Central memory CD4-positive, alpha-beta T cell (primary cell): ENCODE results near the gene RIPK1.
A peak's percentile ranks its signal among the peaks of the same experiment; 100 is the strongest.
"Not testable (repeated sequence)": the region's sequence is repeated elsewhere in the genome, so short reads cannot be mapped to it uniquely, and the experiment has no call there.

Source experiments
- DNase-seq: peaks from one replicate; pipeline ENCODE4 v3.0.0; 2022
- total RNA-seq, 3 experiments: gene quantifications; one replicate each; lab custom pipeline; 2026; lab: John Stamatoyannopoulos, UW

The RIPK1 gene
- 57.0 to 109 (median 97.2) reads per million in 3 experiments for total RNA-seq

DNA sequence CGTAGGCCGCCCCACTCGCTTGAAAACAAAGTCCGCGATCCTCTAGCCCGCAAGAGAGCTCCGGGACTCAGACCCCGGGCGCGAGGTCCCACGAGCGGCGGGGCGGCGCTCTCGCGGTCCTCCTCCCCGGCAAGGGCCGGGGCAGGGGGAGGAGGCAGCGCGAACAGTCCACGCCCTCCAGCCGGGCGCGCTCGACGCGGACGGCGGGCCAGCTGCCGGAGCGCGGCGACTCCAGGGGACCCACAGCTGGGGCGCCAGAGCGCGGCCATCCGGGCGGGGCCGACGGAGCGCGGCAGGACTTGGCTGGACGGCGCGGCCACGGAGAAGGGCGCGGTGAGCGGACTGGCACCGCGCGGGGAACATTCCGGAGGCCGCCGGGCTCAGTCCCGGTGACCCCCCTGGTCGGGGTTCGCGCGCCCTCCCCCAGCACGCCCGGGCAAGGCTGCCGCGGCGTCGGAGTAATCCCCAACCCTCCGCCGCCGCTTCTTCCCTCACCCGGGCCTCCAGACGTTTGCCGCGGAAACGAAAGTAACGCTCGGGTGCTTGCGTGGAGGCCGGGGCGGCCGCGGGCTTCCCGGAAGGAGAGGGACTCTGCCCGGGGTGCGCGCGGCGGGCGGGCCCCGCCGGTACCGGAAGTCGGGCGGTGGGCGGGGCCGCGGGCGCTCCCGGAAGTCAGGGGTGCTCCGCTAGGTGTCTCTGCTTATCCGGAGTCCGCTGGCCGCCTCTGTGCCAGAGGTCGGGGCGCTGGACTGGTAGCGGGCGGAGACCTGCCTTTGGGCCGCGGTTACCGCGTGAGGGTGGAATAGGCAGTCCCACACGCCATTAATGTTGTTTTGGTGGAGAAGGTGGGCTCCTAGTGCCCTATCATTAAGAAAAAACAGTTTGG, at the start of gene RIPK1:
TSS of gene RIPK1 (plus strand) at position 166 of the 886 bp plus-strand sequence. CDS start 8,330 bp downstream, outside the sequence.
- peak; percentile 94 for DNase-seq

DNA sequence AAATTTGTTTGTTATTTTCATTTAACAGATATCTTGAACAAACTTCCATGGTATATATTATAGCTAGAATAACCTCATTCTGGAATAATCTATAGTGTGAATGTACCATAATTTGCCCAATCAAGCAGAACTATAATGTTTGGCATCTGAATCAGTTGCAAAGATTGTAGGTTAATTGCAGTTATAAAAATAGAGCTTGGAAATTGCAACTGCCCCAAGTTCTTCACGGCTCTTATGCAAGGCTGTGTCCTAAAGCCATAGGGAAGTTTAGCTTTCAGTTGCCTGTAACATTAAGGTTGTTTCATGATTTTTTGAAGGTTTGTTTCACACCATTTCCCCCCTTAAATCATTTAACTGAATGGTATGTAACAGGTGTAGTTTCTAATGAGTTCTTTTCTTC, 49.2 kb upstream of the RIPK1 start:
- no peak for DNase-seq

DNA sequence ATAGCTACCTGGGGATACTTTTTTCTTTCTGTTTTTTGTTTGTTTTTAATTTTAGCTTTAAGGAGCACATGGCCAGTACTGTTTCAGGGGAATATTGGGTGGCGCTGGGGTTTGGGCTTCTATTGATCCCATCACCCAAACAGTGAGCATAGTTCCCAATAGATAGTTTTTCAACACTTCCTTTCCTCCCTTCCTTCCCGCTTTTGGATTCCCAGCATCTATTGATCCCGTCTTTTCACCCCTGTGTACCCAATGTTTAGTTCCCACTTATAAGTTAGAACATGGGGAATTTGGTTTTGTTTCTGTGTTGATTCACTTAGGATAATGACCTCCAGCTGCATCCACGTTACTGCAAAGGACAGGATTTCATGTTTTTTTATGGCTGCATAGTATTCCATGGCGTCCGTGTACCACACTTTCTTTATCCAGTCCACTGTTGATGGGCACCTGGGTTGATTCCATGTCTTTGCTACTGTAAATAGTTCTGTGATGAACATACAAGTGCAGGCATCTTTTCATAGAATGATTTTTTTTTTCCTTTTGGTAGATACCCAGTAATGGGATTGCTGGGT, 48.5 kb upstream of the RIPK1 start:
- no peak for DNase-seq

DNA sequence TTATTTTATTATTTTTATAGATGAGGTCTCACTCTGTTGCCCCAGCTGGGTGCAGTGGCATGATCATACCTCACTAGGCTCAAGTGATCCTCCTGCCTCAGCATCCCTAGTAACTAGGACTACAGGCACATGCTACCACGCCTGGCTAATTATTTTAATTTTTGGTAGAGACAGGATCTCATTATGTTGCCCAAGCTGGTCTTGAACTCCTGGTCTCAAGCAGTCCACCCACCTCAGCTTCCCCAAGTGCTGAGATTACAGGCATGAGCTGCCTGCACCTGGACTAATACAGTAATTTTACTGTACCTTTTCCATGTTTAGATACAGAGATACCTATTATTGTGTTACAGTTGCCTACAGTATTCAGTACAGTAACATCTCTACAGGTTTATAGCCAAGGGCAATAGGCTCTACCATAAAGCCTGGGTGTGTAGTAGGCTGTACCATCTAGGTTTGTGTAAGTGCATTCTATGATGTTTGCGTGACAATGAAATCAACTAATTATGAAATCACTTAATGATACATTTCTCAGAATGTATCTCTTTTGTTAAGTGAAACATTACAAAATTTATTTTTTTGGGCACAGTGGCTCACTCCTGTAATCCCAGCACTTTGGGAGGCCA, 47.2 kb upstream of the RIPK1 start:
- not testable (repeated sequence) for DNase-seq

DNA sequence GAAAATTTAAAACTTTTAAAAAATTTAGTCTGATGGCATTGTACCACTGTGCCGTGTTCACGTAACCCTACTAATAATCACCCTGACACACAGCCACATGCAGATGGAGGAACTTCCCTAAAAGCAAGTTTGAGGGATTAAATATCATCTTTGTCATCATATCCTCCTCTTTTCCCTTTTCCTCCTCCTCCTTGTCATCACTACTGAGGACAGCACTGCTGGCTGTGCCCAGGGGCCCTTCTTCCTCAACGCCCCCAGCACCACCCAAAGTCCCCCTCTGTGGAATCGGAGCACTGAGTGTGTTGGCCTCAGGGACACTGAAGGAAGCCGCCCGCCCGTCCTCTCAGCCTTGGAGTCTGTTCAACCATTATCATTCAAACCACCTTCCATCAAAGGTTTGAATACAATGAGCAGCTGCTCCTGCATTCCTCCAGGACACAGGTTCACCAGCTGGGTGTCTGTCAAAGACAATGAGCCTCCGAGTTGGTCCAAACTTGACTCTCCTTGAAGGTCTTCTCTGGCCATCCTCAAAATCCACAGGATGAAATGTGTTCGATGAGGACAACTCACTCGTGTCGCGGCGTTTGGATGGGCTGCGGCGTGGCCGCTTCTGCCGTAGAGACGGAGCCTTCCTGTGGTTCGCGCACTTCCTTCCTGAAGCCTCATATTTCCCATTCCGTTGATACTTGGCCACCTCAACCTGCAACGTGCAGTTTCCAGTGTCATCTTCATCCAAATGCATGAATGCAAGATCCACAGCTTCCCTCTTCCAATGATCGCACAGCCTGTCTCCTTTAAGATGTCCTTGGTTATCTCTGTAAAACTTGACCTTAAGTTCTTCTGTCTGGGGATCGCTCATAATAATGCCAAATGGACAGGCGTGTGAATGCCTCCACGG, 45.3 kb upstream of the RIPK1 start:
- DNase-seq: peak; percentile 23

DNA sequence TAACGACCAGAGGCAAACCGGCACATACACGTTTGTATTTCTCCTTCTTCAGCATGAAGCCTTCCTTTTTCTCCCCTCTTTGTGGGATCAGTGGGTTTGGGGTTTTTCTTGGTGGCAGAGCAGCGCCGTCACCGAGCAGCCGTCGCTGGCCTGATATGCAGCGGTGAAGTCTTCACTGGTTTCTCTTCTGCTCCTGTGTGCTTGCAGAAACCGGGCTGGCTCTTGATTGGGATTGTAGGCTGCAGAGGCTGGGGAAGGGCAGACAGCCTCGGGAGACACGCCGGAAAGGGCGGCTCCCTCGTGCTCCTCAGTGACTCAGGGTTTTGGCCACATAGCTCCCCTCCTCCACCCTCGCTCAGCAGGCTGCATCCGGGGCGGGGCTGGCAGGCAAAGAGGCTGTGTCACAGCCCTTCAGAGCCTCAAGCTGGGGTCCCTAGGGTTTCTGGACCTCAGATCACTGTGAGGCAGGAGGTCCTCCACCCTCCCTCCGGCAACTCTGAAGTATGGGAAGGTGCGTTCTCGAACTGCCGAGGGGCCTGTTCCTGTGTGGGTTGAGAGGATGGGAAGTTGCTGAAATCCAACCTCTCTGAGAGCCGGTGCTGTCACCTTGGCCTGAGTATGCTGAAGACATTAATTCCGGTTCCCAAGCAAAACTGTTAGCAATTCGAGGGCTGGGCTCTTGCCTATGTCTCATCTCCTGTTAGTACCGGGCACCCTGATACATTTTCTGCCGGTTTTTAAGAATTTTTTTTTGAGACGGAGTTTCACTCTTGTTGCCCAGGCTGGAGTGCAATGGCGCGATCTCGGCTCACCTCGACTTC, 44.4 kb upstream of the RIPK1 start:
- peak; percentile 76 for DNase-seq

DNA sequence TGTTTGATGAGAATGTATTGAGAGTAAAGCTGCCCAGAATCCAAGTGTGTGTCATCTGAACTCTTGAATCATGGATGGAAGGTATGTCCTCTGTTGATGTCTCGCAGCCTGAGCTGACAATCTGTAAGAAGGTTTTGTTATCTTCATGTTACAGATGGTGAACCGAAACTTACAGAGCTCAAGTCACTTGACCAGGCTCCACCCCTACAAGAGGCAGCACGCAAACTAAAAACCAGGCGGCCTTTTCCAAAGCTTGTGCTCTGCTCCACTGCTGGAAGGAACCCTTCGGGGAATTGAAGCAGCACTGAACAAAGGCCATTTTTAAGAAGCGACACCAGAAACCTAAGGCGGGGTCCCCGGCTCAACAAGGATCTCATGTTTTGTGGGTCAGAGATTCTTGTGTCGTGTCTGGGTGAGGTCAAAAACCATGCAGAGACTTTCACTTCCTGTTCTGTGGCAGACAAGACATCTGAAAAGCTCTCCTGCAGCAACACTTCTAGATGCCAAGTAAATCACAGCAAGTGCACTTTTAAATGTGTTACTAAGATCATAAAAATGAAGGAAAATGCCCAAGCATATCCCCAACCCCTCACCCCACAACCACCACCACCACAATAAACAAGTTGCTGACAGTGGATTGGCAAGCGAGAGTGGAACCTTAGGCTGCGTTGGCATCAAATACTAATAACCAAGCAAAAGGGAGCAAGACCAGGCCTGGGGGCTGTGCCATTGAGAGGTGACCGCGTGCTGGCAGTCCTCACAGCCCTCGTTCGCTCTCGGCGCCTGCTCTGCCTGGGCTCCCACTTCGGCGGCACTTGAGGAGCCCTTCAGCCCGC, 41.3 kb upstream of the RIPK1 start:
- peak; percentile 35 for DNase-seq

DNA sequence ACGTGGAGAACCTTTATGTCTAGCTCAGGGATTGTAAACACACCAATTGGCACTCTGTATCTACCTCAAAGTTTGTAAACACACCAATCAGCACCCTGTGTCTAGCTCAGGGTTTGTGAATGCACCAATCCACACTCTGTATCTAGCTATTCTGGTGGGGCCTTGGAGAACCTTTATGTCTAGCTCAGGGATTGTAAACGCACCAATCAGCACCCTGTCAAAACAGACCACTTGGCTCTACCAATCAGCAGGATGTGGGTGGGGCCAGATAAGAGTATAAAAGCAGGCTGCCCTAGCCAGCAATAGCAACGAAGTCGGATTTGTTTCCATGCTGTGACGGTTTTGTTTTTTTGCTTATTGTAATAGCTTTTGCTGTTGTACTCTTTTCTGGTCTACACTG, 40.1 kb upstream of the RIPK1 start:
- DNase-seq: not testable (repeated sequence)

DNA sequence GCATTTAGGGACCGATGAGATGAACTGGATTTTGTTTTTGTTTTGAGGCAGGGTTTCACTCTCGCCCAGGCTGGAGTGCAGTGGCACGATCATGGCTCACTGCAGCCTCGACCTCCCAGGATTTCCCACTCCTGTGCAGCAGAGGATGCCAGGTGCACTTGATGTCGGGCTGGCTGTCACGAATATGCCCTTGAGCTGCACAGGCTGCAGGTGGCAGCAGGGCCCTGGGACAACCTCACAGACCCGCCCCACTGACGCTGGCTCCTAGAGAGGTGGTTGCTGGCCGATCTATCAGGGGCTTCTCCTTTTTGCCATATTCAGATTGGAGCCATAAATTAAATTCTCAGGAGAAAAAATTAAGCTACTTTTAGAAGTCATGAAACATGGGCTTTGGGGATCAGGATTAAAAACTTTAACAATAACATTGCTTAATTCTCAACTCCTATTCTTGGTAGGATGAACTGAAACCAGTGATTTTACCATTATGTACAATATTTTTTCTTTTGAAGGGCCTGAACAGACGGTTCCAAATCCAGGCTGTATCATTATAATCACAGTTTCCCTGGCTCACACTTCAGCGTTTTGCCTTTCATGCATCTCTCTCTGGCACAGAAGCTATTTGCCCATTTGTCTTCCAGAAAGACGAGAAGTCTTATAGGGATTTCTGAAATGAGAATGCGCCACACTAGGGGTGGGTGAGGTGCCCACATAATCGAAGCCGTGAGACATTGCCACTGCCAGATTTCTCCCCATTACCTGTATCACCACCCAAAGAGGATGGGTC, 36.2 kb upstream of the RIPK1 start:
- no peak for DNase-seq

DNA sequence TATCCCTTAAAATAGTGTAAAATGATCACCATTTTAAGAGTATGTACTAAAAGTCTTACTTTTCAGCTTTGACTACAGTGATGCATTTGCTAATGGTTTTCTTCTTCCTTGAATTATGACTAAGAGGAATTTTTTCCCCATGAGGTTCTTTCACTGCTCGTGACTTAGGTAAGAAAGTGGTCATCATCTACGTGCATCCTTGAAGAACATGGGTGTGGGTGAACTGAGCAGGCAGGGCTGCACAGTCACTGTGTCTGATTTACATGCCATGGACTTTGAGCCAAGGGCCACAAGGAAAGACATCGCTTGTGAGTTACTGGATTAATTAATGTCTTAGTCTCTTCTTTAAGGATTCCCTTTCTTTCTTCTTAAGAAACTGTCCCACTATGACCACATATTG, 35.3 kb upstream of the RIPK1 start:
- no peak for DNase-seq

DNA sequence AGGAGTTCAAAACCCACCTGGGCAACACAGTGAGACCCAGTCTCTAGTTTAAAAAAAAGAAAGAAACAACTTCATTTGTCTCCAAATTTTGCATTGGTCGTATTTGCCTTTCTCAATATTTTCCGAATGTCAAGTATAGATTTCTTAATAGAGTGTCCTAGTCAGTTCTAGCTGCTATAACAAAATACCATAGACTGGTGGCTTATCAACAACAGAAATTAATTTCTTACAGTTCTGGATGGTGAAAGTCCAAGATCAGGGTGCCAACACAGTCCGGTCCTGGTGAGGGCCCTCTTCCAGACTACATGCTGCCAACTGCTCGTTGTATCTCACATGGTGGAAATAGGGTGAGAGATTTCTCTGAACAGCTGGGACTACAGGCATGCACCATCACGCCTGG, 34.6 kb upstream of the RIPK1 start:
- no peak for DNase-seq

DNA sequence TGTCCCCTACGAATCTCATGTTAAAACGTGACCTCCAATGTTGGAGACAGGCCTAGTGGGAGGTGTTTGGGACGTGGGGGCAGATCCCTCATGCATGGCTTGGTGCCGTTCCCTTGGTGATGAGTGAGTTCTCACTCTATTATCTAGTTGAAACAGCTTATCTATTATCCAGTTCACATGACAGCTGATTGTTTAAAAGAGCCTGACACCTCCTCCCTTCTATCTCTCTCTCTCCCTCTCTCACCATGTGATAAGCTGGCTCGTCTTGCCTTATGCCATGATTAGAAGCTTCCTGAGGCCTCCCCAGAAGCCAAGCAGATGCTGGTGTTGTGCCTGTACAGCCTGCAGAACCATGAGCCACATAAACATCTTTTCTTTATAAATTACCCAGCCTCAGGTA, 32.9 kb upstream of the RIPK1 start:
- DNase-seq: no peak

DNA sequence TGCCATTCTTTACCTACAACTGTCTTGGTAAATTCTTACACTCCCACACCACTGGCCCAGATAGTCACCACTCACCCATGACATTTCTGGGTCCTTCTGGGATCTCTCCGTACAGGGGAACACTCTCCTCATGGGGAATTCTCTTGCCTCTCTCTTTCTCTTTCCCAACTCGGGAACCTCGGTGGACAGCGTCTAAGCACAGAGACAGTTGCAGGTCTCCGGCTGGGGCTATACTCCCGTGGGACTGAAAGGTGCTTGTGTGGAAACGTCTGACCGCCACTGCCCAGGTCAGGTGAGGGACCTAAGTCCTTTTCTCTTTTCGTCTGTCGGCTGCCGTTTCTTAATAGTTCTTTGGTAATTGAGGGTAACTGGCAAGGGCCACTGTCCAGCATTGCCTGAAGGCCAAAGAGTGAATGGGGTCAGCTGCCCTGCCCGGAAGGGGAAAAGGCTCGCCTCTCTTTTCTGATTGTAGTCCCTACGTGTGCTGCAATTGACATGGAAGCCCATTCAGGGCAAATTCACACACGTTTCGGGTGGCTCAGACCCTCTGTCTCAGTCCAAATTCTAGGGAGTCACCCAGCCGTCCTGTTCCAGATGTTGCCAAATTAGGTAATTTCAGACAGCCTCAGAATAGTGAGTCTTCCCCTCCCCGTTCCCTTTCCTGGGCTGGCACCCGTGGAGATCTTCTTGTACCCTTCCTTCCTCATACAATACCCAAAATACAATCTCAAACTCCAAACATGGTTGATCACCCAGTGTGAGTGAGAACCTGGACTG, 31.2 kb upstream of the RIPK1 start:
- no peak for DNase-seq

DNA sequence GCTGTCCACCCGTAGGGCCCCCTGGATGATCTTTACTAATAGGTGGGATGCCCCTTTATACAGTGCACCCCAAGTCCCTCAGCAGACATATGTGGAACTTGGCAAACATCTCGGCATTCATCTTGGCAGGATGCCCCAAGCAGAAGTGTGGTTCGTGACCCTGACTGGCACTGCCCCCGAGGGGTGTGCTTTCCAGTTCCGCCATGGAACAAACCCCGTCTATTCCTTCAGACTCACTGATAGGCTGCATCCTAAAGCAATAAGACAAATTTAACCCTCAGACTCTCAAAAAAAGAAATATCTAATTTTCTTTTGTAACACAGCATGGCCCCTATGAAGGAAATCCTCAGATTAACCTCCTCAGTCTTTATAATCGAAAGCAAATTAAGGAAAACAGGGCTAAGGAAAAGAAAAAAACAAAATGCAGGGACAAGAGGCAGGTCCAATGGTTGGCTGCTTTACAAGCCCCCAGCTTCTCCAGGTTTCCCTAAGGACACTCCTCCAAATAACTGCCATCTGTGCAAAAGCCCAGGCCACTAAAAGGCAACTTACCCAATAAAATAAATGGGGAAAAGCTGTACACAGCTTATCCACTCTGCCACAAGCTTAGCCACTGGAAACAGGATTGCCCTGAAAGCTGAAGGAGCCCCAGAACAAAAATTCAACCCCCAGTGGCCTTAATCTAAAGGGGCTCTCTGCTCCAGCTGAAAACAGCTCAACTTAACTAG, 30.5 kb upstream of the RIPK1 start:
- DNase-seq: no peak

DNA sequence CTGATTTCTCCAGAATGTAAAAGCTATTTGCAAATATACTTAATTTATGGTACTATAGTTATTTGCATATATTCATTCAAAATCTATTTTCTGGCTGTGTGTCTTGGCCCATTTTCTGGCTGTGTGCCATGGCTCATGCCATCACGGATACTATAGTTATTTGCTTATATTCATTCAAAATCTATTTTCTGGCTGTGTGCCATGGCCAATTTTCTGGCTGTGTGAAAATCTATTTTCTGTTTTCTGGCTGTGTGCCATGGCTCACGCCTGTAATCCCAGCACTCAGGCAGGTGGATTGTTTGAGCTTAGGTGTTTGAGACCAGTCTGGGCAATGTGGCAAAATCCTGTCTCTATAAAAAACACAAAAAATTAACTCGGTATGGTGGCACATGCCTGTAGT, 28.9 kb upstream of the RIPK1 start:
- no peak for DNase-seq

DNA sequence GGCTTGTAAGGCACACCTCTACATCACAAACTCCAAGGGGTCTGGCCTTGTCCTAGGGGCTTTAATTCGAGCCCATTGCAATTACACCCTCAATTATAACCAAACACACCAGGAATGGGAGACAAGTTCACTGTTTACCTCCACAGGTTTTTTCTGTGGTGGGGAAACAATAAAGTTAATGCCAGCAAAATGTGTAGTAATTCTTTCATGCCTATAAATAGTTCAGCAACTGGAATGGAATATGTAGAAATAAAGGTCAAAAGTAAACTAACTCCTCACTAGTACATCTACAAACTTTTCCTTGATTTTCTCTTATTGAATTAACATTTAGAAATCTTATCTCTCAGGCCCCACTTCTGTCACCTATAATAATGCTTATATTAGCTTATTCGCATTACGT, 27.1 kb upstream of the RIPK1 start:
- no peak for DNase-seq

DNA sequence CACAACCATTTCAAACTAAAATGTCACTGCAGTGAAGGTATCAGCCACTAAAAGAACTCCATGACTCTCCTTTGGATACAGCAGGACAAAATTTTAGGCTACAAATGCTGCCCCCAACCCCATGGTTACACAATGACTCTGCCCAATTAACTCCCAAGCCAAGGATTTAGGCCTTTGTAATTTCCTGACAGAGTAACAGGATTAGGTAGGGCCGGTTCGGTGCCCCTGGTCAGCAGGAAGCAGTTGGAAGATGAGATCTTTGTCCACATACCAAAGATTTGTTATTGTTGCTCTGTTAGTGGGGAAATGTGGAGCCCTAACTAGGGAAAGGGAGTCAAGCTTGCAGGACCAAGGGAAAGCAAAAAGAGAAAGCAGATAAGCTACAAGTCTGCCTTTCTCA, 26.7 kb upstream of the RIPK1 start:
- no peak for DNase-seq

DNA sequence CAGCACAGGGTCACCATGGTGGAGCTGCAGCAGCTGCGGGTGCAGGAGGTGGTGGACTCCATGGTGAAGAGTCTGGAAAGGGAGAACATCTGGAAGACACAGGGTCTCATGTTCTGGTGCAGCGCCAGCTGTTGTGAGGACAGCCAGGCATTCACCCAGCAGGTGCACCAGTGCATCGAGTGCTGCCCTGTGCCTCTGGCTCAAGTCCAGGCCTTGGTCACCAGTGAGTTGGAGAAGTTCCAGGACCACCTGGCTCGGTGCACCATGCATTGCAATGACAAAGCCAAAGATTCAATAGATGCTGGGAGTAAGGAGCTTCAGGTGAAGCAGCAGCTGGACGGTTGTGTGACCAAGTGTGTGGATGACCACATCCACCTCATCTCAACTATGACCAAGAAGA, 22.9 kb upstream of the RIPK1 start:
- DNase-seq: no peak

DNA sequence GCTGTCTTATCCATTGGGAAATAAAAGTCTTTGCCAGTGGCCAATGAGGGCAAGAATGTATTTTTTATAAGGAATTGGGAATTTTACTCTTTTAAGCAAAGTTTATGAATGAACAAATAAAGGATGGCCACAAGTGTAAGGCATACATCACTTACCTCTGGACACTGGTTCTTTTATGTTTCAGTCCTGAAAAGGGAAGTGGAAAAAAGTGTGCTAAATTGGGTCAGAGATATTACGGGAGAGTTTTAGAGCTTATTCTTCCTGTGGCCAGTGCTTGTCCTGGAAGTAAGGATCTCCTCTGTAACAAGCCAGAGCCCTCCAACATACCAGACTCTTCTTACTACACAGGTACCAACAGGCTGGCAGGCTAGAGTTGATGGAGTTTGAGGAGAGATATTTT, 22.5 kb upstream of the RIPK1 start:
- DNase-seq: no peak
